ENCODE data around the gene KDM5A. TPM values are rescaled to one million over a fixed set of nuclear protein-coding genes. Genes with fewer than 3 reads are reported as not detected.

Gene KDM5A
- total RNA-seq, 6 experiments from 2014 or later: 10.8 to 31.0 (median 27.9) TPM

DNA sequence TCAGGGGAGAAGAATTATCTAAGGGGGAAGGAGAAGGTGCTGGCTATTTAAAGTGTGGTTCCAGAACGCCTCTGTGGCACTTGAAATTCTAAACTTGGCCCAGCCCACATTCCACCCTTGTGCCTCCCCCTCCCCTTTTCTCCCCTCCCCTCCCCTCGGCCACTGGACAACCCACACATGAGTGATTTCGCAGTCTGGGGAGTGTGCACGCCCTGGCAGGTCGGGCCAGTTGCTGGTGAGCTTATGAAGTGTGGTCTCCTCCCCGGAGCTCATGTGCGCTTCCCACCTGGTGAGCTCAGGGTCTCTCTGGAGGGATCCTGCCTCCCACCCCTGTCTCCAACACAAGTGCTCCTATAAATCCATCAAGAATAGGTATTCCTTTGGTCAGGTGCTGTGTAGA lies 126.3 kb downstream of the KDM5A start, which contains the start of gene SLC6A13:
Gene SLC6A13, minus strand, starts transcription at position 20 of the 400 bp plus-strand sequence. CDS start 2,784 bp downstream, outside the sequence.
- H3K36me3 ChIP-seq: no peaks in the 10 kb centered on the region
- peaks cover 0 to 7% (median under 1%) of the 10 kb centered on the region in 4 donors for H3K4me1 ChIP-seq
- H3K4me3 ChIP-seq: no peak within 1 kb of the TSS
- ATAC-seq: no peak
- no peaks in the 10 kb centered on the region for H3K27me3 ChIP-seq
- H3K9me3 ChIP-seq: no peaks in the 10 kb centered on the region
- WGBS (ENCODE audit: insufficient coverage, low coverage, low lambda C conversion rate, missing lambda C conversion rate): 69% methylated on average over 3 of the region's 7 CpGs
- no peak for TF ChIP-seq POLR2A (IDR thresholded peaks at IDR 0.05)
- TF ChIP-seq, protein P1, sequence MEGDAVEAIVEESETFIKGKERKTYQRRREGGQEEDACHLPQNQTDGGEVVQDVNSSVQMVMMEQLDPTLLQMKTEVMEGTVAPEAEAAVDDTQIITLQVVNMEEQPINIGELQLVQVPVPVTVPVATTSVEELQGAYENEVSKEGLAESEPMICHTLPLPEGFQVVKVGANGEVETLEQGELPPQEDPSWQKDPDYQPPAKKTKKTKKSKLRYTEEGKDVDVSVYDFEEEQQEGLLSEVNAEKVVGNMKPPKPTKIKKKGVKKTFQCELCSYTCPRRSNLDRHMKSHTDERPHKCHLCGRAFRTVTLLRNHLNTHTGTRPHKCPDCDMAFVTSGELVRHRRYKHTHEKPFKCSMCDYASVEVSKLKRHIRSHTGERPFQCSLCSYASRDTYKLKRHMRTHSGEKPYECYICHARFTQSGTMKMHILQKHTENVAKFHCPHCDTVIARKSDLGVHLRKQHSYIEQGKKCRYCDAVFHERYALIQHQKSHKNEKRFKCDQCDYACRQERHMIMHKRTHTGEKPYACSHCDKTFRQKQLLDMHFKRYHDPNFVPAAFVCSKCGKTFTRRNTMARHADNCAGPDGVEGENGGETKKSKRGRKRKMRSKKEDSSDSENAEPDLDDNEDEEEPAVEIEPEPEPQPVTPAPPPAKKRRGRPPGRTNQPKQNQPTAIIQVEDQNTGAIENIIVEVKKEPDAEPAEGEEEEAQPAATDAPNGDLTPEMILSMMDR (IDR thresholded peaks at IDR 0.05): no peak
- no peak within 1 kb of the TSS for H3K27ac ChIP-seq
- intact Hi-C loops (cut with DNase I): no loop called here
- no peak for DNase-seq

DNA sequence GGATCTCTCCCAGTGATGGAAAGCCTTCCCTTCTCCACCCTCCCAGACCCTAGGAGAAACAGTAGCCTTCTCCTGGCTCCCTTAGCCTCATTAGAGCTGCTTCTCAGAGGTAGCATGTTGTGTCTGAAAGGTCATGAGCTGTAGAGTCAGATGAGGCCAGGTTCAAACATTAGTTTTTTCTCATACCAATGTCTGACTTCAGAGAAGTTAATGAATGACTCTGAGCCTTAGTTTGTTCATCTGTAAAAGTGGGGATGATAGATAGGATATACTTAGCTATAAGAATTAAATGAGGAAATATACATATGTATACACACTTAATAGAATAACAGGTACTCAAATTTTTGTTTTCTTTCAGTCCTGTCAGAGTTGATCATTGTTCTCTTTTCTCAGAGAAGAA lies 127.0 kb downstream of the KDM5A start:
- Histone ChIP-seq H3K9me3 (no peaks in the 10 kb centered on the region), H3K27me3 (no peaks in the 10 kb centered on the region), H3K36me3 (no peaks in the 10 kb centered on the region), H3K4me1 (peaks cover 0 to 14% (median 3%) of the 10 kb centered on the region in 4 donors), H3K27ac (no peak overlapping the region), H3K4me3 (no peak overlapping the region)
- DNase-seq (no peak), ATAC-seq (no peak)
- intact Hi-C loops (cut with DNase I): no loop called here
- TF ChIP-seq POLR2A (IDR thresholded peaks at IDR 0.05): no peak
- TF ChIP-seq, protein P1 (IDR thresholded peaks at IDR 0.05): no peak

DNA sequence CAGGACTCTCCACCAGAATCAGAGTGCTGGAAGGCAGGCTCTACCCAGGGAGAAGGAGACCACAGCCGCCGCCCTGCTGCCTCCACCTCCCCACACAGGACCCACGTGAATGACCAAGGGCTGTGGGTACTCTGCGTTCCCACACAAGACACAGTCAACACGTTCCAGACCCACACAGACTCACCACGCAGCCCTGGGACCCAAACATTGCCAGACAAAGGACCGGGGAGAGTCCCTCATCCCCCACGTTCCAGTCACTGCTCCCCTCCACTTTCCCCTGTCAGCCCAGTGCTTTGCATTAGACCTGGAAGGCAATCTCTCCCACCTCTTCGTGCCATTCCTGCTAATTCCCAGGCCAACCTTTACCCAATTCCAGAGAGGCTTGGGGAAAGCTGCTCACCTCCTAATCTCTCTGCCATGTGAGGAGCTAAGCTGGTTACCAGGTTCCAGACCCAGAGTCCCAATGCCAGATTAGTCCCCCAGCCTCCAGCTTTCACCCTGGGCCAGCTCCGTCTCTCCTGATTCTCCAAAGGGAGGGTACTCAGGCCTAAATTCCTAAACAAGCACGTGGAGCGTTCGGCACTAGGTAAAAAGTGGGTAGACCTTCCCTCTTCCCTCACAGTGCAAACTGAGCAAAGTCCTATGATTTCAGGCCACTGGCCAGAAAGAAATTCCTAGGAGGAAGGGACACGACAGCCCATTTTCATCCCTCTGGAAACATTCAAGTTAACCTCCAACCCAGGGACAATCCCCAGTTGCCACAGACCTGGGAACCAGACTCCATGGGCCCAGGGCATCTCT lies 131.4 kb downstream of the KDM5A start:
- peak; percentile 71 to 88 (median 80) for ATAC-seq

GRCh38 chr12:256958-257357 lies 132.2 kb downstream of the KDM5A start:
- TF ChIP-seq POLR2A (IDR thresholded peaks at IDR 0.05): no peak
- TF ChIP-seq, protein P1 (IDR thresholded peaks at IDR 0.05): no peak

More for the DNA sequence above, 131.4 kb downstream of the KDM5A start:
- DNase-seq: no peak
- H3K27ac ChIP-seq: no peak overlapping the region
- H3K27me3 ChIP-seq: no peaks in the 10 kb centered on the region
- 66% methylated on average over 2 of the region's 14 CpGs for WGBS (ENCODE audit: insufficient coverage, low coverage, low lambda C conversion rate, missing lambda C conversion rate)
- H3K4me1 ChIP-seq: peaks cover 0 to 14% (median 3%) of the 10 kb centered on the region in 4 donors
- H3K36me3 ChIP-seq: no peaks in the 10 kb centered on the region
- intact Hi-C loops (cut with DNase I): no loop called here
- TF ChIP-seq, protein P1 (IDR thresholded peaks at IDR 0.05): no peak
- no peak for TF ChIP-seq POLR2A (IDR thresholded peaks at IDR 0.05)
- no peaks in the 10 kb centered on the region for H3K9me3 ChIP-seq
- no peak overlapping the region for H3K4me3 ChIP-seq

More at GRCh38 chr12:256958-257357, 132.2 kb downstream of the KDM5A start:
- ATAC-seq (no peak), DNase-seq (no peak)
- Histone ChIP-seq H3K36me3 (no peaks in the 10 kb centered on the region), H3K4me1 (peaks cover 0 to 14% (median 3%) of the 10 kb centered on the region in 4 donors), H3K27me3 (no peaks in the 10 kb centered on the region), H3K4me3 (no peak overlapping the region), H3K27ac (no peak overlapping the region), H3K9me3 (no peaks in the 10 kb centered on the region)
- WGBS (ENCODE audit: insufficient coverage, low coverage, low lambda C conversion rate, missing lambda C conversion rate): 65% methylated on average over 3 of the region's 3 CpGs
- intact Hi-C loops (cut with DNase I): no loop called here
